ENCODE data around the gene PIP4P1. TPM values are rescaled to one million over a fixed set of nuclear protein-coding genes. Genes with fewer than 3 reads are reported as not detected.

Gene PIP4P1
- total and polyA plus RNA-seq, 4 experiments from 2014 or later: 32.4 to 78.1 (median 61.0) TPM

DNA sequence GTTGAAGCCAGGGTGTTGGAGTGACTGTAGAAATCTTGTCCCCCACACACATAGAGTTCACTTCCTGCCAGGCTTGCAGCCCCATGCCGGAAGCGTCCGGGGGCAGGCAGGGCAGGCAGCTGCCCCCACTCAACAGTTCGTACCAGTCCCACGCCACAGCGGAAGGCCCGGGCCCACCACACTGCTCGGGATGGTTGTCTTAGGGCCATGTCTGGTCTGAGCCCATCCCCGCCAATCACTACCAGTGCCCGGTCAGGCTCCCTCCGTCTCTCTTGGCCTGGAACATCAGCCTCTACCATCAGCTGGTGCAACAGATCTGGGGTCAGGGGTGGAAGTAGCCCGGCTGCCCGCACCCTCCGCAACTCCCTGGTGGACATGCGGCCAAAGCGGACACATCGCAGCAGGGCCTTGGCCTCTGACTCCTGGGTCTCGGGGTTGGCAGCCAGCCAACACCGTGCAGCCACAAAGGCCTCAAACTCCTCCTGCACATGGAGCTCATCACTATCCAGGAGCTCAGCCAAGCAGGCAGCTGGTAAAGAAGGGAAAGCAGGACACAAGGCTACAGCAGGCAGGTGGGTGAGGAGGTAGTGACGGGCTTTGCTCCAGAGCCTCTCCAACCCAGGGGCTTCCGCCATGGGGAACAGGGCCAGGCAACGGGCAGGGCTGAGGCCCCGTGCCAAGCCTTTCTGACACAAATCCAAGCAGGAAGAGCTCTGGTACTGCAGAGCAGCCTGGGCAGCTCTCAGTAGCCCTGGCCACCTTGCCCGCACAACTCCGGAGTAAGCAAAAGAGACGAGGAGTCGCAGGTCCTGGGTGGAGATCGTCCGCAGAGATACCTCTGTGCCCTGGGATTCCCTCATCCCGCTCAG lies 31.2 kb downstream of the PIP4P1 start:
- intact Hi-C loops (cut with micrococcal nuclease): no loop called here
- Mint-ChIP-seq H3K4me3 (no peak overlapping the region), H3K9me3 (no peaks in the 10 kb centered on the region), H3K27ac (no peak overlapping the region), H3K36me3 (no peaks in the 10 kb centered on the region), H3K27me3 (no peaks in the 10 kb centered on the region), H3K4me1 (peaks cover 10 to 16% (median 13%) of the 10 kb centered on the region in 4 donors)
- Histone ChIP-seq H3K4me3 (ENCODE audit: low read length in 2 of 2) (no peak overlapping the region), H3K9me3 (ENCODE audit: control insufficient read depth in 1 of 2, low read length in 2 of 2) (no peaks in the 10 kb centered on the region), H3K36me3 (ENCODE audit: insufficient read depth, low read length) (no peaks in the 10 kb centered on the region), H3K27me3 (ENCODE audit: insufficient read depth, low read length) (no peaks in the 10 kb centered on the region), H3K27ac (ENCODE audit: low read depth, low read length) (no peak overlapping the region), H3K4me1 (ENCODE audit: insufficient read depth, low read length) (peaks cover 5% of the 10 kb centered on the region)
- ChIA-PET CTCF (ENCODE audit: partially characterized antibody) (no interaction called here), POLR2A (ENCODE audit: partially characterized antibody) (no interaction called here)
- no peak for DNase-seq

- Mint-ChIP-seq H3K4me1 (peaks cover 10 to 16% (median 13%) of the 10 kb centered on the region in 4 donors), H3K4me3 (no peak overlapping the region), H3K9me3 (no peaks in the 10 kb centered on the region), H3K36me3 (no peaks in the 10 kb centered on the region), H3K27me3 (peaks cover 0 to 2% of the 10 kb centered on the region in 2 donors), H3K27ac (no peak overlapping the region)
- DNase-seq: no peak
- no peaks in the 10 kb centered on the region for H3K9me3 ChIP-seq (ENCODE audit: control insufficient read depth in 1 of 2, low read length in 2 of 2)
- H3K27me3 ChIP-seq (ENCODE audit: insufficient read depth, low read length): no peaks in the 10 kb centered on the region
- H3K4me1 ChIP-seq (ENCODE audit: insufficient read depth, low read length): peaks cover 5% of the 10 kb centered on the region
- no peak overlapping the region for H3K27ac ChIP-seq (ENCODE audit: low read depth, low read length)
- POLR2A ChIA-PET (ENCODE audit: partially characterized antibody): no interaction called here
- intact Hi-C loops (cut with micrococcal nuclease): no loop called here
- CTCF ChIA-PET (ENCODE audit: partially characterized antibody): interaction anchor here (1.8 kb wide), 1 partner anchor 13 kb away, joined by 5 read pairs; no protein-coding TSS in a partner anchor
- H3K36me3 ChIP-seq (ENCODE audit: insufficient read depth, low read length): no peaks in the 10 kb centered on the region
- H3K4me3 ChIP-seq (ENCODE audit: low read length in 2 of 2): no peak overlapping the region
Observed at GRCh38 chr14:20428802-20429201, 32.4 kb downstream of the PIP4P1 start.

- no peaks in the 10 kb centered on the region for H3K36me3 Mint-ChIP-seq
- H3K9me3 ChIP-seq (ENCODE audit: control insufficient read depth in 1 of 2, low read length in 2 of 2): no peaks in the 10 kb centered on the region
- intact Hi-C loops (cut with micrococcal nuclease): no loop called here
- H3K4me3 Mint-ChIP-seq: no peak overlapping the region
- H3K4me1 ChIP-seq (ENCODE audit: insufficient read depth, low read length): peaks cover 5% of the 10 kb centered on the region
- no peaks in the 10 kb centered on the region for H3K27me3 ChIP-seq (ENCODE audit: insufficient read depth, low read length)
- H3K27ac ChIP-seq (ENCODE audit: low read depth, low read length): no peak overlapping the region
- DNase-seq: no peak
- no peaks in the 10 kb centered on the region for H3K9me3 Mint-ChIP-seq
- ChIA-PET CTCF (ENCODE audit: partially characterized antibody) (interaction anchor here (1.8 kb wide), 1 partner anchor 12 kb away, joined by 5 read pairs; no protein-coding TSS in a partner anchor), POLR2A (ENCODE audit: partially characterized antibody) (no interaction called here)
- no peaks in the 10 kb centered on the region for H3K36me3 ChIP-seq (ENCODE audit: insufficient read depth, low read length)
- peak overlapping the region in 3 of 7 donors; percentile 38 to 69 (median 62) for H3K27ac Mint-ChIP-seq
- H3K27me3 Mint-ChIP-seq: peaks cover 1 to 2% of the 10 kb centered on the region in 2 donors
- H3K4me3 ChIP-seq (ENCODE audit: low read length in 2 of 2): no peak overlapping the region
- H3K4me1 Mint-ChIP-seq: peaks cover 10 to 16% (median 13%) of the 10 kb centered on the region in 4 donors
Observed at GRCh38 chr14:20428010-20428365, 33.2 kb downstream of the PIP4P1 start.

DNA sequence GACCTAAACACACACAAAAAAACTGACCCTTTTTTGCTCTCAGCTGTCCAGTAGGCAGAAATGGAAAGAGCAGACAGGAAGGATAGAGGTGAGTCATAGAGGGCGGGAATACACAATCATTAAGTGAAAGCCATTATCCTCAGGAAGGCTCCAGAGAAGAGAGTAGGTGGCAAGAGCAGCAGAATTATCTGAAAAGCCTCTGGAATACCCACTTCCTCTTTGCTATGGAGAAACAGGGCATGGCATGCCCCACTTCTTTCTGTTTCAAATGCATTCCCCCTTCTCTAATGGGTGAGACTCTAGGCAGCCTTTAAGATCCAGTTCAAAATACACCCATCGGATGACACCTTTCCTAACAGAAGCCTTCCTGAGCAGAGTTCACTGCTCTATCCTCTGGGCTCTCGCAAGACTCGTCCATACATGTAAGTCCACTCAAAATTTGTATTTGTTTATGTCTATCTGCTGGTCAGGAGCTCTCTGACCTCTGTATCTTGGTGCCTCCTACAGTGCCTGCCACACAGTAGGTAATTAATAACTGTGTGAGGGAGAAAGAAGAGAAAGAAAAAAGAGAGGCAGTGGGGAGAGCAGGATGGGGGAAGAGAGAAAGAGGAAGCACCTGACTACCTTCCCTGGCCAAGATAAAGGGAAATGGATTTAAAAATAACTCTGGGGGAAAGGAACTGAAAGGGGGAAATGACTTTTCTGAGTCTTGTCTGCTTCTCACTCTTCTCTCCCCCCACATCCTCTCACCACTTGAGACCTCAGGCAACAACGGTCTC lies 33.8 kb downstream of the PIP4P1 start:
- peak overlapping the region in 1 of 8 donors; percentile 6 for H3K4me3 Mint-ChIP-seq
- H3K9me3 Mint-ChIP-seq: no peaks in the 10 kb centered on the region
- ChIA-PET CTCF (ENCODE audit: partially characterized antibody) (interaction anchor here (1.8 kb wide), 1 partner anchor 12 kb away, joined by 5 read pairs; no protein-coding TSS in a partner anchor), POLR2A (ENCODE audit: partially characterized antibody) (no interaction called here)
- peaks cover 1 to 2% of the 10 kb centered on the region in 2 donors for H3K27me3 Mint-ChIP-seq
- Histone ChIP-seq H3K4me3 (ENCODE audit: low read length in 2 of 2) (no peak overlapping the region), H3K27me3 (ENCODE audit: insufficient read depth, low read length) (no peaks in the 10 kb centered on the region), H3K4me1 (ENCODE audit: insufficient read depth, low read length) (peaks cover 5% of the 10 kb centered on the region), H3K27ac (ENCODE audit: low read depth, low read length) (no peak overlapping the region), H3K36me3 (ENCODE audit: insufficient read depth, low read length) (no peaks in the 10 kb centered on the region), H3K9me3 (ENCODE audit: control insufficient read depth in 1 of 2, low read length in 2 of 2) (no peaks in the 10 kb centered on the region)
- DNase-seq: no peak
- no peaks in the 10 kb centered on the region for H3K36me3 Mint-ChIP-seq
- peaks cover 10 to 16% (median 13%) of the 10 kb centered on the region in 4 donors for H3K4me1 Mint-ChIP-seq
- H3K27ac Mint-ChIP-seq: peak overlapping the region in 5 of 7 donors; percentile 13 to 92 (median 55)
- intact Hi-C loops (cut with micrococcal nuclease): no loop called here

- H3K27me3 ChIP-seq (ENCODE audit: insufficient read depth, low read length): no peaks in the 10 kb centered on the region
- DNase-seq: no peak
- H3K36me3 Mint-ChIP-seq: no peaks in the 10 kb centered on the region
- no peak overlapping the region for H3K27ac ChIP-seq (ENCODE audit: low read depth, low read length)
- H3K9me3 Mint-ChIP-seq: no peaks in the 10 kb centered on the region
- intact Hi-C loops (cut with micrococcal nuclease): no loop called here
- H3K27ac Mint-ChIP-seq: no peak overlapping the region
- POLR2A ChIA-PET (ENCODE audit: partially characterized antibody): no interaction called here
- H3K4me1 ChIP-seq (ENCODE audit: insufficient read depth, low read length): peaks cover 5% of the 10 kb centered on the region
- peaks cover 10 to 16% (median 13%) of the 10 kb centered on the region in 4 donors for H3K4me1 Mint-ChIP-seq
- no peaks in the 10 kb centered on the region for H3K36me3 ChIP-seq (ENCODE audit: insufficient read depth, low read length)
- H3K4me3 ChIP-seq (ENCODE audit: low read length in 2 of 2): no peak overlapping the region
- CTCF ChIA-PET (ENCODE audit: partially characterized antibody): interaction anchor here (1.5 to 3.8 kb wide), 2 partner anchors 10 to 184 kb away, joined by 5 to 34 read pairs; partner anchors contain the start of gene TEP1
- H3K27me3 Mint-ChIP-seq: peaks cover 1 to 2% of the 10 kb centered on the region in 2 donors
- no peak overlapping the region for H3K4me3 Mint-ChIP-seq
- no peaks in the 10 kb centered on the region for H3K9me3 ChIP-seq (ENCODE audit: control insufficient read depth in 1 of 2, low read length in 2 of 2)
Observed at GRCh38 chr14:20424851-20425250, 36.4 kb downstream of the PIP4P1 start.

GRCh38 chr14:20422886-20423285 lies 38.3 kb downstream of the PIP4P1 start:
- ChIA-PET POLR2A (ENCODE audit: partially characterized antibody) (interaction anchor here (0.6 kb wide), 1 partner anchor 47 kb away, joined by 3 read pairs; the partner anchor contains the start of gene PNP), CTCF (ENCODE audit: partially characterized antibody) (interaction anchor here (1.3 to 3.8 kb wide), 5 partner anchors 8 to 187 kb away, joined by 3 to 34 read pairs (median 5); partner anchors contain the start of gene TEP1)
- H3K36me3 ChIP-seq (ENCODE audit: insufficient read depth, low read length): no peaks in the 10 kb centered on the region
- H3K27me3 ChIP-seq (ENCODE audit: insufficient read depth, low read length): no peaks in the 10 kb centered on the region
- no peak overlapping the region for H3K27ac ChIP-seq (ENCODE audit: low read depth, low read length)
- H3K27ac Mint-ChIP-seq: peak overlapping the region in 1 of 7 donors; percentile 51
- intact Hi-C loops (cut with micrococcal nuclease): no loop called here
- H3K4me3 Mint-ChIP-seq: no peak overlapping the region
- H3K9me3 Mint-ChIP-seq: no peaks in the 10 kb centered on the region
- no peaks in the 10 kb centered on the region for H3K9me3 ChIP-seq (ENCODE audit: control insufficient read depth in 1 of 2, low read length in 2 of 2)
- no peak overlapping the region for H3K4me3 ChIP-seq (ENCODE audit: low read length in 2 of 2)
- H3K4me1 ChIP-seq (ENCODE audit: insufficient read depth, low read length): peaks cover 5% of the 10 kb centered on the region
- no peaks in the 10 kb centered on the region for H3K36me3 Mint-ChIP-seq
- H3K27me3 Mint-ChIP-seq: peaks cover 1 to 2% of the 10 kb centered on the region in 2 donors
- no peak for DNase-seq
- peaks cover 5 to 8% (median 7%) of the 10 kb centered on the region in 4 donors for H3K4me1 Mint-ChIP-seq

DNA sequence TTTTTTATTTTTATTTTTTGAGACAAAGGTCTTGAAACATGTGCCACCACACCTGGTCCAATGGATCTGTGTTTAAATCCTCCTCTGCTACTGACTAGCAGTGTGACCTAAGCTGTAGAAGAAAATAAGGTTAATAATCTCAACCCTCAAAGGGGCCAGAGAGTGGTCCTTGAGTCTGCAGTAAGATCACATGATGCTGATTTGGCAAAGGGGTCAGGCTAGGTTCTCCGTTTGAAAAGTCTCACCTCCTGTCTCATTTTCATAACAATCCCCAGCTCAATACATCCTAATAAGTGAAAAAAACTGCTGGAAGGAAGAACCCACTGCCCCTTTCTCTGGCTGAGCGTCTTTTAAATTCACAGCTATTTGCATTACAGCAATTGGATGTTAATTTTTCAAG lies 40.0 kb downstream of the PIP4P1 start:
- Histone ChIP-seq H3K27ac (ENCODE audit: low read depth, low read length) (no peak overlapping the region), H3K9me3 (ENCODE audit: control insufficient read depth in 1 of 2, low read length in 2 of 2) (no peaks in the 10 kb centered on the region), H3K4me3 (ENCODE audit: low read length in 2 of 2) (no peak overlapping the region), H3K27me3 (ENCODE audit: insufficient read depth, low read length) (no peaks in the 10 kb centered on the region), H3K4me1 (ENCODE audit: insufficient read depth, low read length) (peaks cover under 1% of the 10 kb centered on the region), H3K36me3 (ENCODE audit: insufficient read depth, low read length) (no peaks in the 10 kb centered on the region)
- H3K27me3 Mint-ChIP-seq: peaks cover 1 to 2% of the 10 kb centered on the region in 2 donors
- ChIA-PET CTCF (ENCODE audit: partially characterized antibody) (interaction anchor here (1.3 to 2.1 kb wide), 3 partner anchors 93 to 159 kb away, joined by 3 to 6 read pairs (median 5); no protein-coding TSS in a partner anchor), POLR2A (ENCODE audit: partially characterized antibody) (interaction anchor here (1.1 kb wide), 1 partner anchor 34 kb away, joined by 3 read pairs; the partner anchor contains the start of genes APEX1 and OSGEP)
- no peak overlapping the region for H3K27ac Mint-ChIP-seq
- DNase-seq: no peak
- intact Hi-C loops (cut with micrococcal nuclease): no loop called here
- H3K9me3 Mint-ChIP-seq: no peaks in the 10 kb centered on the region
- no peak overlapping the region for H3K4me3 Mint-ChIP-seq
- H3K36me3 Mint-ChIP-seq: no peaks in the 10 kb centered on the region
- peaks cover 0 to 1% (median 0%) of the 10 kb centered on the region in 4 donors for H3K4me1 Mint-ChIP-seq
